Adrenal gland (tissue), 12 donors: ENCODE results near the gene FOXRED1. TPM values are rescaled to one million over a fixed set of nuclear protein-coding genes. Genes with fewer than 3 reads are reported as not detected.
A peak's percentile ranks its signal among the peaks of the same experiment; 100 is the strongest.

Experiments used
- DNase-seq, 7 donors: peaks; one replicate each; pipeline ENCODE4 v3.0.0-alpha.2; 2019 to 2020
- H3K27ac ChIP-seq, 5 donors: fragments of 200-600 bp; sonication (generic) in 4 of 5; 1 replicate in 3 of 5; 2 replicates in 2 of 5; pipeline versions ENCODE4 v1.5.1 to v1.8.0; 2016 to 2020; ENCODE audit warnings: mild to moderate bottlenecking in 1 of 5
- H3K27me3 ChIP-seq: fragments of 200-600 bp; 2 replicates; pipeline ENCODE4 v1.8.0; 2021
- H3K36me3 ChIP-seq, 2 donors: fragments of 200-600 bp; replicated peaks in 1 of 2; 1 replicate in 1 of 2; 2 replicates in 1 of 2; pipeline versions ENCODE4 v1.5.1 to v1.8.0; 2018 to 2022
- H3K4me1 ChIP-seq, 2 donors: fragments of 200-600 bp; replicated peaks in 1 of 2; 1 replicate in 1 of 2; 2 replicates in 1 of 2; pipeline versions ENCODE4 v1.5.1 to v1.8.0; 2018 to 2021
- H3K4me3 ChIP-seq, 4 donors: fragments of 200-600 bp; sonication (generic) in 3 of 4; one replicate each; pipeline ENCODE4 v1.5.1; 2016 to 2018
- H3K9me3 ChIP-seq, 3 donors: fragments of 200-600 bp; sonication (generic) in 1 of 3; replicated peaks in 1 of 3; 1 replicate in 2 of 3; 2 replicates in 1 of 3; pipeline versions ENCODE4 v1.5.1 to v1.8.0; 2016 to 2021
- POLR2A ChIP-seq, 2 donors: fragments of 450-650 bp; IDR thresholded peaks; one replicate each; pipeline ENCODE4 v1.6.1; 2017; ENCODE audit warnings: antibody characterized with exemption in 2 of 2, mild to moderate bottlenecking in 2 of 2, moderate library complexity in 1 of 2
- WGBS, 4 donors: extraction: QIAGEN DNeasy Blood & Tissue Kit in 2 of 4; methylation state at CpG; one replicate each; pipeline versions ENCODE4 v1.1.5 to v1.1.7; 2013 to 2017; 5-methylcytosine and 5-hydroxymethylcytosine counted together
- intact Hi-C, 2 donors: fragments of 100-400 bp; cut with DNase I; formaldehyde crosslinking; loops; one replicate each; pipeline versions ENCODE4 v1.14.1 to v1.15.0; 2022 to 2023
- polyA plus RNA-seq, 3 donors: library from polyadenylated mRNA; stranded (reverse); fragments of 200-250 nt in 2 of 3; fragments of 350-450 nt in 1 of 3; fragmentation: Illumina TruSeq in 1 of 3; extraction: RNeasy Lipid Tissue Mini Kit (QIAGEN cat#74804) in 1 of 3; gene quantifications; one replicate each; pipeline ENCODE4 v1.2.3, GENCODE V29; 2013 to 2014
- total RNA-seq, 9 donors: library from RNA; depleted of rRNA in 4 of 9; stranded (reverse); fragments of >200 nt in 4 of 9; fragments of 120-200 nt in 1 of 9; fragmentation: NEBNext Ultra II Directional in 1 of 9; extraction: Animal tissue kit (Norgen Biotek cat#: 25700) in 1 of 9; gene quantifications; one replicate each; pipeline versions ENCODE4 v1.1.0 to v1.2.4, GENCODE V29; 2013 to 2023
- TF ChIP-seq, protein P1 (sequence below), 6 experiments: fragments of 450-650 bp in 4 of 6; fragments of 200-600 bp in 2 of 6; sonication (generic) in 1 of 6; IDR thresholded peaks; 1 replicate in 5 of 6; 2 replicates in 1 of 6; pipeline versions ENCODE4 v1.5.1 to v1.8.0; 2016 to 2021; ENCODE audit warnings: antibody characterized with exemption in 6 of 6, mild to moderate bottlenecking in 2 of 6, moderate library complexity in 1 of 6
- donor health status: healthy with polysubstance abuse.
- donor health status: Bipolar disorder and iron deficiency.
- donor health status: DM: yes; HTN: yes; CAD: no.
- donor health status: DM: no; HTN: no; CAD: no.
- donor health status: DM: no; HTN: no; CAD: no.
- donor health status: DM: yes; HTN: yes; CAD: no.

The FOXRED1 gene
- total and polyA plus RNA-seq, 12 donors, result 7.2 to 55.3 (median 29.6) TPM

- intact Hi-C loops, result no loop called here
Observed at GRCh38 chr11:126282736-126283591, 14.0 kb downstream of the FOXRED1 start, which contains the start of gene TIRAP. TSS of gene TIRAP (plus strand) at chr11:126283093. CDS start at chr11:126290895, 7,802 bp downstream.

GRCh38 chr11:126284829-126285228, 15.9 kb downstream of the FOXRED1 start:
- WGBS, 4 donors, result 42 to 55% (median 52%) methylated on average over 6 of the region's 6 CpGs
- TF ChIP-seq POLR2A (IDR thresholded peaks at IDR 0.05), result no peak
- TF ChIP-seq, protein P1, sequence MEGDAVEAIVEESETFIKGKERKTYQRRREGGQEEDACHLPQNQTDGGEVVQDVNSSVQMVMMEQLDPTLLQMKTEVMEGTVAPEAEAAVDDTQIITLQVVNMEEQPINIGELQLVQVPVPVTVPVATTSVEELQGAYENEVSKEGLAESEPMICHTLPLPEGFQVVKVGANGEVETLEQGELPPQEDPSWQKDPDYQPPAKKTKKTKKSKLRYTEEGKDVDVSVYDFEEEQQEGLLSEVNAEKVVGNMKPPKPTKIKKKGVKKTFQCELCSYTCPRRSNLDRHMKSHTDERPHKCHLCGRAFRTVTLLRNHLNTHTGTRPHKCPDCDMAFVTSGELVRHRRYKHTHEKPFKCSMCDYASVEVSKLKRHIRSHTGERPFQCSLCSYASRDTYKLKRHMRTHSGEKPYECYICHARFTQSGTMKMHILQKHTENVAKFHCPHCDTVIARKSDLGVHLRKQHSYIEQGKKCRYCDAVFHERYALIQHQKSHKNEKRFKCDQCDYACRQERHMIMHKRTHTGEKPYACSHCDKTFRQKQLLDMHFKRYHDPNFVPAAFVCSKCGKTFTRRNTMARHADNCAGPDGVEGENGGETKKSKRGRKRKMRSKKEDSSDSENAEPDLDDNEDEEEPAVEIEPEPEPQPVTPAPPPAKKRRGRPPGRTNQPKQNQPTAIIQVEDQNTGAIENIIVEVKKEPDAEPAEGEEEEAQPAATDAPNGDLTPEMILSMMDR (IDR thresholded peaks at IDR 0.05), result no peak
- peak; percentile 74 to 92 (median 89) for DNase-seq
- Histone ChIP-seq H3K4me3 (no peak overlapping the region), H3K9me3 (no peaks in the 10 kb centered on the region), H3K27me3 (no peaks in the 10 kb centered on the region), H3K4me1 (peaks cover 0 to 35% of the 10 kb centered on the region in 2 donors), H3K27ac (no peak overlapping the region), H3K36me3 (no peaks in the 10 kb centered on the region)
- intact Hi-C loops, result no loop called here

More at GRCh38 chr11:126282736-126283591, 14.0 kb downstream of the FOXRED1 start, which contains the start of gene TIRAP:
- Histone ChIP-seq H3K4me3 (peak within 1 kb of the TSS; percentile 43 to 81 (median 62)), H3K27me3 (no peaks in the 10 kb centered on the region), H3K9me3 (no peaks in the 10 kb centered on the region), H3K27ac (peak within 1 kb of the TSS; percentile 91 to 96 (median 95)), H3K36me3 (no peaks in the 10 kb centered on the region), H3K4me1 (peaks cover 0 to 35% of the 10 kb centered on the region in 2 donors)
- DNase-seq, result peak; percentile 72 to 80 (median 77)
- TF ChIP-seq, protein P1 (IDR thresholded peaks at IDR 0.05), result peak in 3 of 6 experiments; percentile 31 to 55 (median 51)
- peak; percentile 58 to 68 for TF ChIP-seq POLR2A (IDR thresholded peaks at IDR 0.05)
- 0 to 1% (median 0%) methylated on average over 11 to 82 of the region's 82 CpGs for WGBS, 4 donors

GRCh38 chr11:126288237-126288636, 19.3 kb downstream of the FOXRED1 start:
- H3K9me3 ChIP-seq, result no peaks in the 10 kb centered on the region
- WGBS, 4 donors, result 87 to 92% (median 89%) methylated on average over 6 of the region's 6 CpGs
- H3K36me3 ChIP-seq, result peaks cover 0 to 29% of the 10 kb centered on the region in 2 donors
- DNase-seq, result no peak
- peaks cover 0 to 20% of the 10 kb centered on the region in 2 donors for H3K4me1 ChIP-seq
- no peak overlapping the region for H3K27ac ChIP-seq
- H3K4me3 ChIP-seq, result no peak overlapping the region
- no peaks in the 10 kb centered on the region for H3K27me3 ChIP-seq
- intact Hi-C loops, result no loop called here
- no peak for TF ChIP-seq POLR2A (IDR thresholded peaks at IDR 0.05)
- TF ChIP-seq, protein P1 (IDR thresholded peaks at IDR 0.05), result no peak

DNA sequence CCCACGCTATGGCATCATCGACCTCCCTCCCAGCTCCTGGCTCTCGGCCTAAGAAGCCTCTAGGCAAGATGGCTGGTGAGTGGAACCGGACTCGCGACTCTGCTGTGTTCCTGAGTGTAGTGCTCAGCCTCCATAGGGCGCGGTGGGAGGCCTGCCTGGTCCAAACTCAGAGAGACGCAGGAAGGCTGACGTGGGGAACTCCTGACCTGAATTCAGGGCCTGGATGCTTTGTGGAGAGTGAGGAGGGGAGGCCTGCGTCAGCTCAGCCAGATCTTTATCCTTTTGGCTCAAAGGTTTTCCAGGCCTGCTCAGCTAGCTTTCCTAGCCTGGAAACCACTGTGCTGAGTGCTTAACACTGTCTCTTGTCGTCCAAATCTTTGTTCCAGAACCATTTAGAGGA, 21.9 kb downstream of the FOXRED1 start:
- Histone ChIP-seq H3K27me3 (no peaks in the 10 kb centered on the region), H3K4me1 (no peaks in the 10 kb centered on the region), H3K4me3 (no peak overlapping the region), H3K36me3 (peaks cover 0 to 40% of the 10 kb centered on the region in 2 donors), H3K9me3 (no peaks in the 10 kb centered on the region), H3K27ac (peak overlapping the region in 1 of 5 donors; percentile 63)
- no peak for TF ChIP-seq POLR2A (IDR thresholded peaks at IDR 0.05)
- TF ChIP-seq, protein P1 (IDR thresholded peaks at IDR 0.05), result no peak
- intact Hi-C loops, result no loop called here
- WGBS, 4 donors, result 88 to 93% (median 91%) methylated on average over 3 to 12 of the region's 12 CpGs
- peak in 1 of 7 donors; percentile 83 for DNase-seq
